K562 (cell line): ENCODE measurements around the gene OR52M1. TPM values are rescaled to one million over a fixed set of nuclear protein-coding genes. Genes with fewer than 3 reads are reported as not detected.

Source experiments
- ATAC-seq: fragments of 200-7000 bp; cut with Tn5 transposase; 3 replicates; pipeline ENCODE4 v1.9.1; 2020; ENCODE audit warnings: moderate library complexity
- BruUV-seq: library from RNA; stranded (reverse); fragments of 400-500 nt; replicated peaks from 2 replicates; lab custom pipeline; 2021; lab: Mats Ljungman, UMichigan
- CTCF ChIA-PET: fragments of 300-600 bp; formaldehyde crosslinking; extraction: SDS; loops from one replicate; lab custom pipeline; 2021; ENCODE audit warnings: low intra/inter-chr PET ratio; lab: Yijun Ruan, JAX
- POLR2A ChIA-PET: fragments of 300-600, 350-650 bp; sonication (Branson Sonifier 250); formaldehyde crosslinking; extraction: SDS; loops from one replicate; lab custom pipeline; 2021; ENCODE audit warnings: antibody characterized with exemption, inconsistent platforms; lab: Yijun Ruan, JAX
- DNase-seq, 4 experiments: peaks; one replicate each; pipeline versions ENCODE4 v3.0.0 to v3.0.0-alpha.2; 2011 to 2018; ENCODE audit warnings: low spot score in 3 of 4, mixed read lengths in 3 of 4; ENCODE audit errors: extremely low read depth in 1 of 4
- FAIRE-seq: peaks from 2 replicates; lab custom pipeline; 2011; peaks lifted over from hg19 to GRCh38; lab: Jason Lieb, UNC
- H2AFZ ChIP-seq: 2 replicates; pipeline ENCODE4 v1.6.0; 2011; ENCODE audit warnings: low read depth, low read length, control low read depth, inconsistent platforms
- H3K27ac ChIP-seq: fragments of 200-600 bp; 3 replicates; pipeline ENCODE4 v1.8.0; 2011; ENCODE audit warnings: low read depth, mild to moderate bottlenecking, control low read depth, inconsistent platforms, low read length, moderate library complexity, mixed read lengths; ENCODE audit errors: extremely low read depth
- H3K27me3 ChIP-seq, 2 experiments: fragments of 300-600 bp in 1 of 2; 2 replicates in 1 of 2; 3 replicates in 1 of 2; pipeline versions ENCODE4 v1.6.0 to v1.8.0; 2011; ENCODE audit warnings: inconsistent platforms in 2 of 2, low read length in 2 of 2, mild to moderate bottlenecking in 1 of 2, mixed read lengths in 1 of 2, moderate library complexity in 1 of 2; ENCODE audit not compliant: control insufficient read depth in 2 of 2, insufficient read depth in 2 of 2
- H3K36me3 ChIP-seq: fragments of 300-600 bp; 3 replicates; pipeline ENCODE4 v1.8.0; 2011; ENCODE audit warnings: mild to moderate bottlenecking, low read length, inconsistent platforms; ENCODE audit not compliant: control insufficient read depth, insufficient read depth
- H3K4me1 ChIP-seq, 2 experiments: fragments of 200-600 bp in 1 of 2; replicated peaks in 1 of 2; 2 replicates in 1 of 2; 3 replicates in 1 of 2; pipeline versions ENCODE4 v1.5.1 to v1.8.0; 2011; ENCODE audit warnings: inconsistent platforms in 2 of 2, low read length in 2 of 2, mild to moderate bottlenecking in 1 of 2, mixed read lengths in 1 of 2, moderate library complexity in 1 of 2; ENCODE audit not compliant: control insufficient read depth in 2 of 2, insufficient read depth in 2 of 2
- H3K4me2 ChIP-seq: 2 replicates; pipeline ENCODE4 v1.6.1; 2011; ENCODE audit warnings: low read length, control low read depth, inconsistent platforms, mixed read lengths; ENCODE audit not compliant: insufficient read depth
- H3K4me3 ChIP-seq: fragments of 200-600 bp; sonication (generic), shearing (Covaris generic); 2 replicates; pipeline ENCODE4 v1.5.1; 2016; ENCODE audit warnings: control low read depth, inconsistent platforms
- H3K79me2 ChIP-seq: fragments of 200-600 bp; 3 replicates; pipeline ENCODE4 v1.8.0; 2011; ENCODE audit warnings: low read length, inconsistent platforms; ENCODE audit not compliant: control insufficient read depth, insufficient read depth
- H3K9ac ChIP-seq, 2 experiments: 2 replicates each; pipeline versions ENCODE4 v1.6.0 to v1.6.1; 2011; ENCODE audit warnings: low read depth in 2 of 2, low read length in 2 of 2, control low read depth in 1 of 2, inconsistent platforms in 1 of 2, mild to moderate bottlenecking in 1 of 2, mixed read lengths in 1 of 2; ENCODE audit not compliant: insufficient read depth in 1 of 2
- H3K9me1 ChIP-seq: one replicate; pipeline ENCODE4 v1.6.0; 2011; ENCODE audit warnings: inconsistent platforms, mild to moderate bottlenecking, low read length, moderate library complexity; ENCODE audit not compliant: control insufficient read depth, insufficient read depth
- H3K9me3 ChIP-seq: replicated peaks from 2 replicates; pipeline ENCODE4 v1.5.1; 2011; ENCODE audit warnings: low read depth, low read length, inconsistent platforms; ENCODE audit not compliant: control insufficient read depth, insufficient read depth
- H4K20me1 ChIP-seq: replicated peaks from 2 replicates; pipeline ENCODE4 v1.6.1; 2011; ENCODE audit warnings: low read length, inconsistent platforms, mixed read lengths; ENCODE audit not compliant: control insufficient read depth, insufficient read depth
- CCNT2 ChIP-seq: IDR thresholded peaks from 2 replicates; pipeline ENCODE4 v1.6.1; 2011; ENCODE audit warnings: borderline replicate concordance, low read depth, mild to moderate bottlenecking, moderate library complexity, mixed read lengths, low read length; ENCODE audit not compliant: insufficient read length; ENCODE audit errors: extremely low read depth
- CEBPG ChIP-seq, 3 experiments: fragments of 200-800 bp in 1 of 3; sonication (Bioruptor generic) in 1 of 3; sonication (generic) in 1 of 3; formaldehyde crosslinking in 1 of 3; IDR thresholded peaks in 2 of 3; conservative IDR thresholded peaks in 1 of 3; 2 replicates each; pipeline versions ENCODE4 v1.6.1 to v1.8.0; 2016 to 2022; ENCODE audit warnings: missing compliant biosample characterization in 2 of 3, missing genetic modification characterization in 2 of 3, mild to moderate bottlenecking in 1 of 3, missing genetic modification reagents in 1 of 3
- ETS2 ChIP-seq: IDR thresholded peaks from 2 replicates; pipeline ENCODE4 v1.6.1; 2016; ENCODE audit warnings: borderline replicate concordance, missing genetic modification characterization, mild to moderate bottlenecking, moderate library complexity, missing compliant biosample characterization; ENCODE audit not compliant: poor library complexity, severe bottlenecking
- HINFP ChIP-seq: fragments of 450-650 bp; conservative IDR thresholded peaks from 2 replicates; pipeline ENCODE4 v1.6.1; 2016; ENCODE audit warnings: missing genetic modification characterization, low read depth, mild to moderate bottlenecking, control low read depth, missing compliant biosample characterization
- MAFG ChIP-seq: fragments of 450-650 bp; conservative IDR thresholded peaks from 2 replicates; pipeline ENCODE4 v1.6.1; 2016; ENCODE audit warnings: missing genetic modification characterization, missing compliant biosample characterization
- MEIS2 ChIP-seq: fragments of 450-650 bp; IDR thresholded peaks from 2 replicates; pipeline ENCODE4 v1.6.1; 2014; ENCODE audit warnings: mild to moderate bottlenecking; ENCODE audit not compliant: partially characterized antibody
- NRF1 ChIP-seq, 2 experiments: fragments of 450-650 bp; IDR thresholded peaks in 1 of 2; conservative IDR thresholded peaks in 1 of 2; 2 replicates each; pipeline ENCODE4 v1.6.1; 2014; ENCODE audit warnings: mild to moderate bottlenecking in 2 of 2
- TCFL5 ChIP-seq: fragments of 250-450 bp; sonication (Bioruptor Pico); conservative IDR thresholded peaks from 2 replicates; pipeline ENCODE4 v1.6.1; 2021; ENCODE audit warnings: mild to moderate bottlenecking, moderate library complexity, matching md5 sums
- ZBTB8A ChIP-seq: fragments of 450-650 bp; IDR thresholded peaks from 2 replicates; pipeline ENCODE4 v1.6.1; 2018; ENCODE audit warnings: mild to moderate bottlenecking, moderate library complexity; ENCODE audit not compliant: partially characterized antibody
- ZNF165 ChIP-seq: fragments of 250-450 bp; sonication (Bioruptor Pico); IDR thresholded peaks from 2 replicates; pipeline ENCODE4 v1.4.0; 2020; ENCODE audit warnings: borderline replicate concordance
- ZNF316 ChIP-seq: fragments of 450-650 bp; IDR thresholded peaks from 2 replicates; pipeline ENCODE4 v1.6.1; 2016
- ZNF57 ChIP-seq: fragments of 450-650 bp; formaldehyde crosslinking; IDR thresholded peaks from 2 replicates; pipeline ENCODE4 v1.4.0; 2020; ENCODE audit warnings: mild to moderate bottlenecking, moderate library complexity
- whole genome bisulfite sequencing: fragments of 100-300 bp; shearing (Covaris generic); methylation state at CpG from one replicate; pipeline ENCODE4 v1.1.6; 2016; ENCODE audit warnings: low coverage, mixed read lengths; ENCODE audit not compliant: insufficient coverage; ENCODE audit errors: missing lambda C conversion rate; 5-methylcytosine and 5-hydroxymethylcytosine counted together
- in situ Hi-C: fragments of 300-500 bp; cut with MboI; formaldehyde crosslinking; loops from 4 replicates; pipeline ENCODE4 v1.15.0; 2018; ENCODE audit warnings: inconsistent platforms, mixed read lengths
- intact Hi-C: fragments of 100-400 bp; cut with micrococcal nuclease; formaldehyde crosslinking; loops from 2 replicates; pipeline ENCODE4 v1.14.2; 2022
- polyA plus RNA-seq, 8 experiments: library from polyadenylated mRNA; depleted of rRNA in 4 of 8; stranded (reverse) in 5 of 8; unstranded in 3 of 8; fragments of >200 nt; fragmentation: Nextera tagmentation in 2 of 8; fragmentation: Illumina TruSeq in 1 of 8; extraction: Ambion mirVana in 2 of 8; extraction: Trizol in 1 of 8; gene quantifications; 2 replicates each; pipeline versions ENCODE4 v1.2.1 to v1.2.3, GENCODE V29; 2011 to 2014; ENCODE audit warnings: inconsistent platforms in 1 of 8, missing spikeins in 1 of 8
- total RNA-seq, 7 experiments: library from RNA; depleted of rRNA in 6 of 7; stranded (reverse); fragments of >200 nt in 6 of 7; fragmentation: Illumina TruSeq in 2 of 7; extraction: Trizol in 2 of 7; gene quantifications; 2 replicates each; pipeline versions ENCODE4 v1.2.1 to v1.2.3, GENCODE V29; 2011 to 2021; ENCODE audit warnings: low replicate concordance in 1 of 7

The OR52M1 gene
- total and polyA plus RNA-seq, 9 of the 15 experiments (the other 6 are each of a cell fraction or from before 2014, with no cell fraction given), result not detected

- FAIRE-seq (no peak), ATAC-seq (no peak), DNase-seq (no peak)
- no peak overlapping the region for H3K9ac ChIP-seq
- in situ Hi-C loops (no loop called here), intact Hi-C loops (no loop called here)
- peaks cover 15 to 16% of the 10 kb centered on the region in 2 experiments; a peak in 4 of 5 replicates for H3K27me3 ChIP-seq
- no peak overlapping the region for H2AFZ ChIP-seq
- H4K20me1 ChIP-seq, result no peaks in the 10 kb centered on the region
- 3% methylated on average over 3 of the region's 3 CpGs for WGBS
- POLR2A ChIA-PET, result interaction anchor here (0.6 kb wide), 1 partner anchor 494 kb away, joined by 3 read pairs; no protein-coding TSS in a partner anchor
- TF ChIP-seq CEBPG (CRISPR knock-in tag; IDR thresholded peaks at IDR 0.05) (no peak), CEBPG (tag; conservative IDR thresholded peaks at IDR 0.05 in 1 of 2, IDR thresholded peaks at IDR 0.05 in 1 of 2) (peak in 1 of 2 experiments; percentile 77; a peak in 2 of 4 replicates), TCFL5 (CRISPR knock-in tag) (no peak), MEIS2 (peak; percentile 7)
- no peak overlapping the region for H3K27ac ChIP-seq
- no peaks in the 10 kb centered on the region for H3K36me3 ChIP-seq
- no peaks in the 10 kb centered on the region for H3K4me1 ChIP-seq
- no TSS peak for BruUV-seq
- H3K9me1 ChIP-seq, result no peaks in the 10 kb centered on the region
- CTCF ChIA-PET, result interaction anchor here (0.6 kb wide), 1 partner anchor 1309 kb away, joined by 3 read pairs; no protein-coding TSS in a partner anchor
- H3K4me2 ChIP-seq, result no peak overlapping the region
- no peaks in the 10 kb centered on the region for H3K9me3 ChIP-seq
- H3K4me3 ChIP-seq, result no peak overlapping the region
- no peaks in the 10 kb centered on the region for H3K79me2 ChIP-seq
These were observed 31.9 kb downstream of the OR52M1 start for GRCh38 chr11:4576880-4577279.

- WGBS, result 0% methylated on average over 2 of the region's 2 CpGs
- H3K4me3 ChIP-seq, result no peak overlapping the region
- peaks cover 15 to 16% of the 10 kb centered on the region in 2 experiments; a peak in 4 of 5 replicates for H3K27me3 ChIP-seq
- ChIA-PET POLR2A (interaction anchor here (0.6 kb wide), 1 partner anchor 493 kb away, joined by 3 read pairs; no protein-coding TSS in a partner anchor), CTCF (no interaction called here)
- H3K9ac ChIP-seq, result no peak overlapping the region
- H3K9me1 ChIP-seq, result no peaks in the 10 kb centered on the region
- BruUV-seq, result no TSS peak
- in situ Hi-C loops, result no loop called here
- H3K27ac ChIP-seq, result no peak overlapping the region
- FAIRE-seq (no peak), DNase-seq (no peak), ATAC-seq (no peak)
- H4K20me1 ChIP-seq, result no peaks in the 10 kb centered on the region
- no peak overlapping the region for H2AFZ ChIP-seq
- intact Hi-C loops, result no loop called here
- H3K9me3 ChIP-seq, result no peaks in the 10 kb centered on the region
- no peaks in the 10 kb centered on the region for H3K36me3 ChIP-seq
- H3K4me2 ChIP-seq, result no peak overlapping the region
- H3K4me1 ChIP-seq, result no peaks in the 10 kb centered on the region
- no peaks in the 10 kb centered on the region for H3K79me2 ChIP-seq
- no peak for TF ChIP-seq ZBTB8A
- peak; percentile 20 for TF ChIP-seq ZNF316
- no peak for TF ChIP-seq NRF1 (conservative IDR thresholded peaks at IDR 0.05 in 1 of 2, IDR thresholded peaks at IDR 0.05 in 1 of 2)
- no peak for TF ChIP-seq CCNT2
- no peak for TF ChIP-seq ZNF165 (CRISPR knock-in tag)
- no peak for TF ChIP-seq HINFP (tag)
- peak; percentile 15; the same call in 1 of the 2 replicates for TF ChIP-seq MAFG (tag)
- no peak for TF ChIP-seq ZNF57
- TF ChIP-seq ETS2, result no peak
These were observed 32.8 kb downstream of the OR52M1 start for GRCh38 chr11:4577761-4578160.
